Pancreas (tissue), 10 donors: ENCODE measurements around the gene KRT73. TPM values are rescaled to one million over a fixed set of nuclear protein-coding genes. Genes with fewer than 3 reads are reported as not detected.

Experiments
- ATAC-seq, 4 donors: fragments of 200-7000 bp; cut with Tn5 transposase; one replicate each; pipeline versions ENCODE4 v1.8.0 to v1.9.1; 2020; ENCODE audit warnings: mild to moderate bottlenecking in 4 of 4, moderate library complexity in 4 of 4
- DNase-seq, 6 donors: peaks; one replicate each; pipeline ENCODE4 v3.0.0-alpha.2; 2020
- FAIRE-seq: peaks from 2 replicates; lab custom pipeline; 2012; peaks lifted over from hg19 to GRCh38; lab: Jason Lieb, UNC
- H3K27ac ChIP-seq, 4 donors: fragments of 200-600 bp; sonication (generic); 1 replicate in 3 of 4; 2 replicates in 1 of 4; pipeline versions ENCODE4 v1.5.0 to v1.8.0; 2020
- H3K27me3 ChIP-seq, 4 donors: fragments of 200-600 bp; one replicate each; pipeline ENCODE4 v1.8.0; 2021
- H3K36me3 ChIP-seq, 3 donors: fragments of 200-600 bp; sonication (generic) in 1 of 3; one replicate each; pipeline versions ENCODE4 v1.5.0 to v1.8.0; 2020 to 2021
- H3K4me1 ChIP-seq, 3 donors: fragments of 200-600 bp; one replicate each; pipeline ENCODE4 v1.8.0; 2021
- H3K4me3 ChIP-seq, 4 donors: fragments of 200-600 bp; sonication (generic) in 2 of 4; one replicate each; pipeline versions ENCODE4 v1.5.0 to v1.8.0; 2020 to 2021
- H3K9me3 ChIP-seq, 4 donors: fragments of 200-600 bp; one replicate each; pipeline ENCODE4 v1.8.0; 2021
- CTCF ChIP-seq, 4 donors: fragments of 200-600 bp; sonication (generic) in 3 of 4; IDR thresholded peaks; one replicate each; pipeline versions ENCODE4 v1.5.0 to v1.8.0; 2021; ENCODE audit warnings: antibody characterized with exemption in 4 of 4
- whole genome bisulfite sequencing, 2 donors: extraction: QIAGEN DNeasy Blood & Tissue Kit; methylation state at CpG; one replicate each; pipeline ENCODE4 v1.1.7; 2013; 5-methylcytosine and 5-hydroxymethylcytosine counted together
- intact Hi-C, 3 donors: fragments of 100-400 bp; cut with DNase I; formaldehyde crosslinking; loops; one replicate each; pipeline versions ENCODE4 v1.11.1 to v1.14.2; 2022
- polyA plus RNA-seq, 2 donors: library from polyadenylated mRNA; stranded (reverse); fragments of 200-250 nt; gene quantifications; one replicate each; pipeline ENCODE4 v1.2.3, GENCODE V29; 2013
- total RNA-seq, 6 donors: library from RNA; stranded (reverse); fragmentation: NEBNext Ultra II Directional in 4 of 6; extraction: Animal tissue kit (Norgen Biotek cat#: 25700) in 4 of 6; gene quantifications; one replicate each; pipeline versions ENCODE4 v1.2.1 to v1.2.4, GENCODE V29; 2021 to 2023
- donor health status: healthy with polysubstance abuse.
- donor health status: DM: no; HTN: no; CAD: no; lungs with moderate emphysema.
- donor health status: DM: no; HTN: no; CAD: no.
- donor health status: control.
- donor health status: control.
- donor health status: Bipolar disorder and iron deficiency.
- donor health status: DM: yes; HTN: yes; CAD: no.
- donor health status: DM: no; HTN: no; CAD: no.
- donor health status: DM: no; HTN: no; CAD: no.
- donor health status: DM: yes; HTN: yes; CAD: no.

KRT73 gene
- total and polyA plus RNA-seq, 8 donors = not detected

- Histone ChIP-seq H3K36me3 (no peaks in the 10 kb centered on the region), H3K9me3 (no peaks in the 10 kb centered on the region), H3K4me3 (no peak overlapping the region), H3K27me3 (peaks cover 0 to 5% (median 0%) of the 10 kb centered on the region in 4 donors), H3K4me1 (no peaks in the 10 kb centered on the region), H3K27ac (no peak overlapping the region)
- DNase-seq = no peak
- FAIRE-seq = no peak
- TF ChIP-seq CTCF (IDR thresholded peaks at IDR 0.05) = no peak
- intact Hi-C loops = no loop called here
- no peak for ATAC-seq
Observed at GRCh38 chr12:52662918-52663229, 44.5 kb upstream of the KRT73 start.

GRCh38 chr12:52662093-52662917 is 43.9 kb upstream of the KRT73 start:
- no peak for TF ChIP-seq CTCF (IDR thresholded peaks at IDR 0.05)
- Histone ChIP-seq H3K9me3 (no peaks in the 10 kb centered on the region), H3K36me3 (no peaks in the 10 kb centered on the region), H3K4me3 (no peak overlapping the region), H3K4me1 (no peaks in the 10 kb centered on the region), H3K27me3 (peaks cover 0 to 5% (median 0%) of the 10 kb centered on the region in 4 donors), H3K27ac (no peak overlapping the region)
- ATAC-seq = no peak
- FAIRE-seq = no peak
- WGBS, 2 donors = 81 to 83% methylated on average over 10 of the region's 10 CpGs
- no peak for DNase-seq
- intact Hi-C loops = no loop called here

GRCh38 chr12:52661668-52662067 is 43.3 kb upstream of the KRT73 start:
- intact Hi-C loops = no loop called here

GRCh38 chr12:52660934-52661499 is 42.7 kb upstream of the KRT73 start:
- Histone ChIP-seq H3K4me1 (no peaks in the 10 kb centered on the region), H3K9me3 (no peaks in the 10 kb centered on the region), H3K27me3 (peaks cover 0 to 5% (median 0%) of the 10 kb centered on the region in 4 donors), H3K27ac (no peak overlapping the region), H3K36me3 (no peaks in the 10 kb centered on the region), H3K4me3 (no peak overlapping the region)
- TF ChIP-seq CTCF (IDR thresholded peaks at IDR 0.05) = no peak
- DNase-seq = no peak
- FAIRE-seq = no peak
- ATAC-seq = no peak
- intact Hi-C loops = no loop called here
- 69 to 74% methylated on average over 3 of the region's 3 CpGs for WGBS, 2 donors

More at GRCh38 chr12:52661668-52662067, 43.3 kb upstream of the KRT73 start:
- no peak for DNase-seq
- H3K27ac ChIP-seq = no peak overlapping the region
- no peaks in the 10 kb centered on the region for H3K4me1 ChIP-seq
- no peak for FAIRE-seq
- TF ChIP-seq CTCF (IDR thresholded peaks at IDR 0.05) = no peak
- 71 to 73% methylated on average over 3 of the region's 3 CpGs for WGBS, 2 donors
- no peaks in the 10 kb centered on the region for H3K9me3 ChIP-seq
- no peak overlapping the region for H3K4me3 ChIP-seq
- no peaks in the 10 kb centered on the region for H3K36me3 ChIP-seq
- ATAC-seq = no peak
- peaks cover 0 to 5% (median 0%) of the 10 kb centered on the region in 4 donors for H3K27me3 ChIP-seq

GRCh38 chr12:52659951-52660350 is 41.6 kb upstream of the KRT73 start:
- no peaks in the 10 kb centered on the region for H3K36me3 ChIP-seq
- ATAC-seq (no peak), FAIRE-seq (no peak), DNase-seq (no peak)
- 72 to 86% methylated on average over 4 of the region's 4 CpGs for WGBS, 2 donors
- H3K4me1 ChIP-seq = no peaks in the 10 kb centered on the region
- intact Hi-C loops = no loop called here
- peaks cover 0 to 5% (median 0%) of the 10 kb centered on the region in 4 donors for H3K27me3 ChIP-seq
- no peaks in the 10 kb centered on the region for H3K9me3 ChIP-seq
- no peak overlapping the region for H3K4me3 ChIP-seq
- no peak for TF ChIP-seq CTCF (IDR thresholded peaks at IDR 0.05)
- H3K27ac ChIP-seq = no peak overlapping the region
